Putamen (tissue), 1 donor: ENCODE data around the gene GMCL2.

Experiments
- DNase-seq: peaks from one replicate; pipeline ENCODE4 v3.0.0-alpha.2; 2016; ENCODE audit warnings: low spot score

Gene GMCL2

DNA sequence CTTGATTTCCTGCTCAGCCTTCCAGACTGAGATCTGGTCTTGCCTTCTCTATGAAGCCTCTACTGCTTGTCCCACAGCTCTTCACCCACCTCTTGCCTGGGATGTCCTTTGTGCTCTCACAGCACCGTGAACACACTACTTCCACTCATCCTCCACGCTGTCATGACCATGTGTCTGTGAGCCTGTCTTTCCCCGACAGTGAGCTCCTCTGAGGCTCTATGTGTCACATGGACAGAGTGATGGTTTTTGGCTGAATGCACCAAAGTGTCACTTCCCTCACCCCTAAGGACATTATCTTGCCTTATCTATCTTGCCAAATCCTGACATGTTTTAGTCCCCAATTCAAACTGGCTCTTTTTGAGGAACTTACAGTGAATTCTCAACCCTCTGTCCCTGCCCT, 34.1 kb upstream of the GMCL2 start:
- no peak for DNase-seq

DNA sequence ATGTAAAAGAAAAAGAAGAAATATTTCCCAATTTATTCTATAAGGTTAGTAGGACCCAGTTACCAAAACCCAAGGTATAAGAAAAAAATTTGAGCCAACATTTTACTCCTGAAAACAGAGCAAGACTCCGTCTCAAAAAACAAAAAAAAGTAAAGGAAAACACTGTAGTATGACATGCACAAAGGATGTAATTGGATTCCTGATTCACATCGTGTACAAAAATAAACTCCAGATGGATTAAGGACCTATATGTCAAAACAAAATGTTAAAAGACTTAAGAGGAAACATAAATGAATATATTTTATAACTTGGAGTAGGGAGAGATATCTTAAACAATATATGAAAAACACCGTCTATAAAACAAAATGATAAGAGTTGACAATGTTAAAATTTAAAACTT, 31.7 kb upstream of the GMCL2 start:
- DNase-seq = no peak

DNA sequence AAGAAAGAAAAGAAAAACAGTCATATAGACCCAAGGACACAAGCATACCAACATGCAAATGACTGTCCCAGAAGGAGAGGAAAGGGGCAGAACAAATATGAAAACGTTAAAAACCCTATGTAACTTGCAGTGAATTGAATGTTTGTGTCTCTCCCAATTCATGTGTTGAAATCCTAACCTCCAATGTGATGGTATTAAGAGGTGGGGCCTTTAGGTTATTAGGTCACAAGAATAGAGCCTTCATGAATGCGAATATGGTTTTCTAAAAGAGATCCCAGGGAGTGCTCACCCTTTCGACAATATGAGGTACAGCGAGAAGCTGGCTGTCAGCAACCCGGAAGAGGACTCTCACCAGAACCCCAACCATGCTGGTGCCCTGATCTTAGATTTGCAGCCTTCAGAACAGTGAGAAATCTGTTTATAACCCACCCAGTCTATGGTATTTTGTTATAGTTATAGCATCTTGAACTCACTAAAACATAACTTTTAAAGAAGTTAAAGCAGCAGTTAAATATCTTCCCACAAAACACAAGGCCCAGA, 31.1 kb upstream of the GMCL2 start:
- no peak for DNase-seq

DNA sequence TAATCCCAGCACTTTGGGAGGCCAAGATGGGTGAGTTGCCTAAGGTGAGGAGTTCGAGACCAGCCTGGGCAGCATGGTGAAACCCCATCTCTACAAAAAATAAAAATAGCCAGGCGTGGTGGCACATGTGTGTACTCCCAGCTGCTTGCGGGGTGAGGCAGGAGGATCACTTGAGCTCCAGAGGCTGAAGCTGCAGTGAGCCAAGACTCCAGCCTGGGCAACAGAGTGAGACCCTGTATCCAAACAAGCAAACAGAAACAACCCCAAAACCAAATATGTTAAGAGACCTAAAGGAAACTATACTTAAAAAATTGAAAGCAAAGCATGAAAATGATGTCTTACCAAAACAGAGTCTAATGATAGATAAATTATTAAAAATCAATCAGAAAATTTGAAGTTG, 29.6 kb upstream of the GMCL2 start:
- DNase-seq = no peak

DNA sequence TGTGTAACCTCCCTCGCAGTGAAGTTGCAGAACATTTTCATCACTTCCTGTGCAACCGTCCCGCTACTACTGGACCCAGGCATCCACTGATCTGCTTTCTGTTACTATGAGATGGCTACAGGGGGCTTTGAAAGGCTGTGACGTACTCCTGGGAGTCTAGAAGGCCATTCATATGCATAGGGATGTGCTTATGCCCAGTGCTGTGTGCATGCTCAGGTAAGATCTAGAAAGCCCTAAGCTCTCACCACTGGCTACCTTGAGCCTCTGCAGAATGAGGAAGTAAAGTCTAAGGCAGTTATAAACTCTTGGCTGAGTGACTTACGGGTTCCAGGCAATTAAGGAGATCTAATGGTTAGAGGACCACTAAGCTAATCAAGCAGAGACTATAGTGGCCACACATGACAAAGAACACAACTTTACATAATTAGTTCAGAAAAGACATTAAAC, 28.9 kb upstream of the GMCL2 start:
- DNase-seq = no peak

DNA sequence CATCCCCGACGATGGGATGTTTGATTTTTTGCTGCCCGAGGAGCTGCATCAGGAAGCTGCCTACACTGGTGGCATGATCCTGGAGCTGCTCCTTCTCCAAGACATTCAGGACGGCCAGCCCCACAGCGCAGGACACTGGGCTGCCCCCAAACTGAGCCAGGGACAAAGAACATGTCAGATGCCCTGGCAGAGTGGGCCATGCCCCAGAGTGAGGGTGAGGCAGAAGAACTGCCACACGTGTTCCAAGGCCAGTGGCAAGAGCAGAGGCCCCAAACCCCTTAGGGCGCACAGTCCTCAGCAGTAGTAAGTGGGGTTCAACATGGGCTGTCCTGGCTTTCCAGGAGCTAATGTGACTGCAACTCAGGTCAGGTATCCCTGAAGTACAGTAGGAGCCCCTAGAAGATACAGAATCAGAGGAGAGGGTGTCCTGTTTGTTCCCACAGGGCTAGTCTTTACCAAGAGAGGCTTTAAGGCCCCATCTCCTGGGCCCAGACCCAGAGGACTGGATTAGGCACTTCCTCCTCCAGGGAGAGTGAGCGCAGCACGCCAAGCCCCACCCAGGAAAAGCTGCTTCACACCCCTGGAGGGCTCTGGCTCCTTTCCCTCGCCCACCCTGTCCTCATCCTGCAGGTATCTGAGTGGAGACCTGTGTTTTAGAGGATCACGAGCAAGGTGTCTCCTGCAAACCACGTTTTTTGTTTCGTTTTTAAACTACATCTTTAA, 28.3 kb upstream of the GMCL2 start:
- DNase-seq = no peak

DNA sequence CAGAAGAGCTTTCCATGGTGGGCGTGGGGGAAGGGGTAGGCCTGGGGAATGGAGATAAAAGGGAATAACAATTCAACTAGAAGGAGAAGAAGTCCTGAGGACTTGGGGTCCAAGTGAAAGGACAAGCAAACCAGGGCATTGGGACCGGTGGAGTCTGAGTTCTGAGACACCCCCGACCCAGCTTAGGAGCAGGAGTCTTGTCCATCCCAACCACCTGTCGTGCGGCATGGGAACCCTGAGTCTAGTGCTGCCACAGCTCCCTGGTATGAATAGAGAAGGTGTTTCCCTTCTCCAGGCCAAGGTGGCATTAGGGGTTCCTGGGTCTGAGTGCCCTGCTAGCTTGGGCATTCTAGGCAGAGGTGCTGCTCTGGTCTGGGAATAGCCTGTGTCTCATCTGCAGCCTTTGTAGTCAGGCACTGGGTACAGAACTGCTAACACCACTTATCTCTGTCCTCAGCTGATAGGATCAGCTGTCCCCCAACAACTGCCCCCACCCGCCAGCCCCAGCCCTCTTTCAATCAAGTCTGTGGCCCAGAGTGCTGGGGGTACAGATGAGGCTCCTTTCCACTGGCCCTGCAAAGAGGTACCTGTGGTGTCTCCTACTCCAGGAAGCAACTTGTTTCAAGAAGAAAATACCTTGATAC, 27.1 kb upstream of the GMCL2 start:
- DNase-seq = no peak

DNA sequence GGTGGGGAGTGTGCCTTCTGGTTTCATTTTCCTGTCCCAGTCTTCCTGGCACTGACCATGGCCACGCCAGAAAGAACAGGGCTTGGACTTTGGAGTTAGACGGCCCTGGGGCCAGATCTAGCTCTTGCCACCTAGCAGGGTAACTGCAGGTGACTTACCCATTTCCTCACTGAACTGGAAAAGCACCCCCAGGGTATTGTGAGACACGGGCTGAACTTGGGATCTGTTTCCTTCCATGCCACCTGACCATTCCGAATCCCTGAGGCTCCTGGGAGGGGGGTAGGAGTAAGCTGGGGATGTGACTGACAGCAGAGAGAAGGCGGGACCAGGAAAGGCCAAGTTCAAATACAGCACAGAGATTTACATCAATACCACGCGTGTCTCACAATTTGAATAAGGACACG, 26.6 kb upstream of the GMCL2 start:
- no peak for DNase-seq

DNA sequence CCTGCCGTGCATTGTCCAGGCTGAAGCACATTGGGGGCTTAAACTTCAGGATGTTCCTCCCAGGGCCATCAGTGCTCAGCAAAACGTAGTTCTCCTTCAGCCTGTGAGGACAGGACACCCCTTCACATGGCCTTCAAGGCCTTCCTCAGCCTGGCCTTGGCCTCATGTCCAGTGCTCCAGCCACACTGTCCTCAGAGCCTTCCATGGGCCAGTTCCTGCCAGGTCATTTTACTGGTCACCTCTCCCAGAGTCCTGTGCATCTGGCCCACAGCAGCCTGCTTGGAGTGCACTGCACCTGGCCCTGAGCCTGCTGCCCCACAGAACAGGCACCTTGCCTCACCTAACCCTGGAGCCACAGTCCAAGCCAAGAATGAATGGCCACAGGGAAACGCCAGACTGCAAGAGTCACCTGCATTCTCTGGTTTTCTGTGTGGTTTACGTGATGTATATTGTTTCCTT, 25.9 kb upstream of the GMCL2 start:
- no peak for DNase-seq

DNA sequence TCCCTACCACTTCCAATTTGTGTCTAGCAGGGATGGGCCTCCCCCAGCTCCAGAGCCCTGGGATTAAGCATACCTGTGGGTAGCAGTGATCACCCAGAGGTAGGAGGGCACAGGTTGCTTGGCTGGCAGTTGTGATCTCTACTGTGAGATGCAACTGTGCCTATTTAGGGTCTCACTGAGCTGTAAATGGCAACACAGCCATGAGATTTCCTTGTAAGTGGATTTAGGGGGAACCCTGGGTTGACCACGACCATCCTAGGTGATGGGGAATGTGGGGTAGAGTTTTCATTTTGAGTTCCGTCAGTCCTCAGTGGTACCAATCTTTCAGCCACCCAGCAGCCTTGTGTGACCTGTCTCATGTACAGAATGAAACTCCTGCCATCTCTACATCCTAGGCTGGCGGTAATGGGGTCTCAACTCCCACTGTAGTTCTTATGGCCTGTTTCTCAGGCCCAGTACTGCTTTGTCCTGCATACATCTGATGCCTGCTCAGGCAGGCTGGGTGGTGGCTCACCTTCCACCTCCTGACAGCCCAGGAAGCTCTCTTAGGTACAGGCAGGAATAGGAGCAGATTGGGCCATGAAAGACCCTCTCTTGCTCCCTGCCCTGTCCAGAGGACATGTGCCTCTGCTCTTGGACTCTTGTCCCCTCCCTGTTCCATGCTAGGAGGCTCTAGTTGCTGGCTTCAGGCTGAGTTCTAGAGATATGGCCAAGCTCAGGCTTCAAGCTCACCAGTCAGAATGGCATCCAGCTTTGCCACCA, 25.3 kb upstream of the GMCL2 start:
- DNase-seq = no peak

DNA sequence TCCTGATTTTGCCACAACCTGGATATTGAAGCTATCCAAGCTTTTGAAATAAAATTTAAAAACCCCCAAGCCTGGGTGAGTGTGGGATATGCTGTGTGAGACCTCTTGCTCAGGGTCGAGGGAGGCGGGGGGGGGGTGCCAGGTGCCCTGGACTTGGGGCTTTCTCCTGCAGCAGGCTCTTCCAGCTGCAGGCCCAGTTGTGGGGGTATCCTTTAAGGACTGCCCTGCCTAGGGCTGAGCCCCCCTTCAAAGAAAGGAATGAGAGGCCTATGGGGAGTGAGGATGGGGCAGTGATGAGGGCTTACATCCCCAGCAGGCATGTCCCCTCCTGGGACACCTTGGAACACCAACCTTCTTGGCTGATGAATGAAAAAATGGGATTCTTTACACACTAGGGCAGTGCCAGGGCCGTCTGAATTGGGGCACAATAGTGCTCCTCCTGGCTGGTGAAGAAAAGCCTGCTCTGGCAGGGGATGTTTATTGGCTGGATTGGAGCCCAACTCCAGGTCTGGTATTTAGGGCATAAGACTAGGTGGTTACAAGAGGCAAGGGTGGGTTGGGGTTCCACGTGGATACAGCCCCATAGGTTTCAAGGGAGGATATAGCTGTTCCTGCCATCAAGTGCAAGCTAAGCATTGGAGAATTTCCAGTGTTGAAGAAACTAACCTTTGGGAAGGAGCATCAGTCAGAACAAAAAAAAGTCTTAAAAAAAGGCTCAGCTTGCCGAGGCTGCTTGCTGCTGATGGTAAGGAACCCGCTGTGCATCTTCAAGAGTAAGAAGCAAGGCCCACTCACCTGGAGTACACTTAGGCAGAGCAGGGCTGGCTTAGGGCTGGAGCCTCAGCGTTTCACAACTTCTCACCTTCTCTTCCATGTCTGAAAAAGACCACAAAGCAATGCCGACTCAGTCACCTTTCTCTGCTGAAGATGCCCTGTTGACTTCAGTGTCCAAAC, 24.2 kb upstream of the GMCL2 start:
- DNase-seq = no peak

DNA sequence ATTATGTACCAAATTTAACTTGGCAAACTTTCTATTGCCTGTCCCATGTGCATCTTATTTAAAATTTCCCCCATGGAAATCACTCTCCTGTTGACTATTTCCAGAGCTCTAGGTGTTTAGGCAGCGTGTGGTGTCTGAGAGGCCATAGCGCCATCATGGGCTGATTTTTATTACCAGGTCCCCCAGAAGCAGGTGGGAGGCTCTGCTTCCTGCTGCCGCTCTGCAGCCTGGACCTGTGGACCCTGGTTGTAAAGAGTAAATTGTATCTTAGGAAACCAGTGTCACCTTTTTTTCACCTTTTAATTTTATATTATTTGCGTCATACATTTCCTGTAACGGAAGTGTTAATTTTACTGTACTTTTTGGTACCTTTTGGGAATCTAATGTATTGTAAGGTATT, 23.5 kb upstream of the GMCL2 start:
- no peak for DNase-seq

DNA sequence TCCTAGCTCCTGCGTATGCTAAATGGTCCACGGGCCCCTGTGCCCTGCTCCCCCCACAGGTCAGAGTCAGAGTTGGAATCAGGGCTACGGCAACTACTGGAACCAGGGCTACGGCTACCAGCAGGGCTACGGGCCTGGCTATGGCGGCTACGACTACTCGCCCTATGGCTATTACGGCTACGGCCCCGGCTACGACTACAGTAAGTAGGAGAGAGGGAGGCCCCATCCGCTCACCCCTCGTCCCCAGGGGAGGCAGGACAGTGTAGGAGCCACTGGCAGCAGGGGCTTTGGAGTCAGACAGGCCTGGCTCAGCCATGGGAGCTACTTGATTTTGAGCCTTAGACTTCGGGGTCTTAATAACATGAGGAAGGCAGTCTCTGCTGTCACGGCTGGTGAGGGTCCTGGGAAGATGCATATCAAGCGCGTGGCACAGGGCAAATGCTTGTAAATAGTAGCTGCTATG, 22.9 kb upstream of the GMCL2 start:
- no peak for DNase-seq

DNA sequence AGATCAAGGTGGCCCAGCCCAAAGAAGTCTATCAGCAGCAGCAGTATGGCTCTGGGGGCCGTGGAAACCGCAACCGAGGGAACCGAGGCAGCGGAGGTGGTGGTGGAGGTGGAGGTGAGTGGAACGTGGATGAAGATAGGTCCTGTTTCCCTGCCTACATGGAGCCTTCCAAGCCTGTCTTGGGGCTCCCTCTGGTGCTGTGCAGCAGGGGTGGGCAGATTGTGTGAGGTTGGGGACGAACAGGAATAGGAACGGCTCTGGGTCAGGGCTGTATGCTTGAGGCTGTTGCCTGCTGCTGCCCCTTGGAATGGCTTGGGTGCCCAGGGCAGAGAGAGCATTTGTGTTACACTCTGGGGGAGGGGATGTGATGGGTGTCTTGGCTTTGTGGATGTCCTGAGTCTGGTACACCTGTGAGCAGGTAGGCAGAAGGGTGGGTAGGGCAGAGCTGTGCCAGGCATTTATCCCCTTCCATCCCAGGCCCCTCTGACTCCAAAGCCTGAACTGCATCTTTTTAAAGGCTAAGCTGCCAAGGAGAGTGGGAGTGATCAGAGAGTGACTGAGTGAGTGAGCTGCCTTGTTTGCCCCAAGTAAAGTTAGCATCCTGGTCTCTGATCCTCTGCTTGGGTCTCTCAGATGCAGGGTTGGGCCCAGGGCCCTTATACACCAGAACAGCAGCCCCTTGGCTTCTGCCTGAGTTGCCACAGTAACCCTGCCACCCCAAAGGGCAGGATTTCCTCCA, 22.3 kb upstream of the GMCL2 start:
- no peak for DNase-seq

DNA sequence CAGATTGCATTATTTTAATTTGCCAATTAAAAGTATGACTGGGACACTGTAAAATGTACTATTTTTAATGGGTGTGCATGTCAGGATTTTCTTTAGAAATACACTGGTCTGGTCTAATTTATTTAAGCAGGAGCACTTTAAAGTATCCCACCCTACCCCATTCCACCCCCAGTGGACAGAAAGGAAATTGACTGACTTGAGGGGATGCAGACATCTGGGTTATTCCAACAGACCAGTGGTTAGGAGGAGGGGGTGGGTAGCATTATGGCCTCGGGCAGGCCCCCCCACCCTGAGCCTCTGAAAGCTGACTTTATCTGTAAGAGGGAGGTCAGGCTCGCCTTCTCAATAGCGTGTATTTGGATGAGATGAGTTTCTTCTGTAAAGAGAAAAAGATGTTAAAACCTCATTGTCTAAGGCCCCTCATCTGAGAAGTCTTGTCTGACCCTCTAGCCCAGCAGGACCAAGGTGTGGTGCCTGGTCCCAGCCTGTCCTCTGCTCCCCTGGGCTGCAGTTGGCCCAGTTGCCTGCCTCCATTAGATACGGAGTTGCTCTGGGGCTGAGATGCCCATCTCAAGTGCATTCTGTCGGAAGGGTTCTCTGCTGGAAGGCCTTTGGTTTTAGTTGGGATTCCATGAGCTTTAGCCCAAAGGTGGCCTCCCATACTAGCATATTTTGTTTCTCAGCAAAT, 21.5 kb upstream of the GMCL2 start:
- no peak for DNase-seq

DNA sequence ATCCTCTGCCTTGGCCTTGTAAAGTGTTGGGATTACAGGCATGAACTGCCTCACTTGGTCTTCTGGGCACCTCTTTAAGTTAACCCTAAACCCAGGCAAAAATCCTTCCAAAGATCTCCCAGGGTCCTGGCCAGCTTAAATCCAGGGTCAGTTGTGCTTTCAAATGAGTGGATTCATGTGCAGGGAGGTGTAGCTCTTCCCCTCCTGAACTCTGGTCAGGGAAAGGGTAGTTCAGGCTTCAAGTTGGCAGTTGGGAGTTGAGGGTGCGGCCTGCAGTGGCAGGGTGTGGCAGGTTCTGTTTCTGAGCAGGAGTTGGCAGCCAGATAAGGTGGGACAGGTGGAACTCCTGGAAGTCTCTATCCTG, 20.7 kb upstream of the GMCL2 start:
- DNase-seq = no peak

DNA sequence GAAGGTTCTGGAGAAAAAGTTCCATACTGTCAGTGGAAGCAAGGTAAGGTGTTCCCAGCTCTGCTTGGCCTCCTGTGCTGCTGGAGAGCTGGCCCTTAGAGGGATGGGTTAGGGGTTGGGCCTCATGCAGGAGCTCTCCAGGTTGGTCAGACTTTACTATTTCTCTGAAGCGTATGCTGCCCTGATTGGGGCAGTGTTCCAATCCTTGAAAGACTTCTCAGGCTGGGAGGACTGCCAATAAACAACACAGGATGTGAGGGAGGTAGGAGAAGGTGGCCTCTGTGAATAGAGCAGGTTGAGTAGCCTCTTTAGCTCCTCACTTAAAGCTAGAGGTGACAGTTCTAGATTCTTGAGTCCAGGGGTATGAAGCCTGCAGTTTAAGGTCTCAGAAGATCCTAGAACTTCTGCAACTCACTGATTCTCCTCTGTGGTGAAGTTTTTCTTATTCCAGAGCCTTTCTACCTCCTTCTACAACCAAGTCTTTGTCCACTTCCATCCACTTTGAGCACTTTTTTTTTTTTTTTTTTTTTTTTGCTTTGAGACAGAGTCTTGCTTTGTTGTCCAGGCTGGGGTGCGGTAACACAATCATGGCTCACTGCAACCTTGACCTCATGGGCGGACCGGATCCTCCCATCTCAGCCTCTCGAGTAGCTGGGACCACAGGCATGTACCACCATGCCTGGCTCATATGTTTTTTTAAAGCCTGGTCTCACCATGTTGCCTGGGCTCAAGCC, 20.2 kb upstream of the GMCL2 start:
- DNase-seq = no peak

DNA sequence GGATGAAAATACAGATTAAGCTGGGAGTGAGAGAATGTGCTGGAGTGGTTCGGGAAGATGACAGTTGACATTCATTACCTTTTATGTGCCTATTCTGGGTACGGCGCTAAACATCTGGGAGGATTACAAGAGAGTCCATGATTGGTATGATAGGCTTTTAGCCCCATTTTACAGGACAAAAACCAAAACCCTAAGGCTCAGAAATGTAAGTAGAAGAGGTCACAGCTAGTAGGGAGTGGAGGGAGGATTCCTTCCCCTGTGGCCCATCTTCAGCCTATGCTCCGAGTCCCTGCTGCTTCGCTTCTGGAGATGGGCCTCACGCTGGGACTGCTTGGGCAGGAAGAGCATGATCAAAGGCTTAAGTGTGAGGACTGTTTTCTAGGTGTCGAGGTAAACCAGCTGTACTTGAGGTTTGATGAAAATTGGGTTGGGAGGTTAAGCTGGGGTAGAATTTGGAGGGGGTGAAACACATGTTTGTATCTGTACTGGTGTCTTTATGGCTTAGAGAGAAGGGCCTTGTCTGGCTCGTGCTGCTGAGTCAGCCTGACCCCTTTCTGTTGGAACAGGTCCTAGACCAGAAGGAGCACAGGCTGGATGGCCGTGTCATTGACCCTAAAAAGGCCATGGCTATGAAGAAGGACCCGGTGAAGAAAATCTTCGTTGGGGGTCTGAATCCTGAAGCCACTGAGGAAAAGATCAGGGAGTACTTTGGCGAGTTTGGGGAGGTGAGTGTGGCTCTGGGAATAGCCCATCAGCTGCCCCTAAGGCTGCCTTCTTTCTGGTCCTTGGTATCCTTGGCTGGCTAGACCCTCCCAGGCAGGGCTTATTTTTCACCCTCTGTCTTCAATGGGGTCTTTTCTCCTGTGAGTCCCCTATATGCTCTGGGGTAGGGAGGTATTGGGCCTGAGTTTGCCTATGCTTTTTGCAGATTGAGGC, 19.3 kb upstream of the GMCL2 start:
- DNase-seq = no peak

DNA sequence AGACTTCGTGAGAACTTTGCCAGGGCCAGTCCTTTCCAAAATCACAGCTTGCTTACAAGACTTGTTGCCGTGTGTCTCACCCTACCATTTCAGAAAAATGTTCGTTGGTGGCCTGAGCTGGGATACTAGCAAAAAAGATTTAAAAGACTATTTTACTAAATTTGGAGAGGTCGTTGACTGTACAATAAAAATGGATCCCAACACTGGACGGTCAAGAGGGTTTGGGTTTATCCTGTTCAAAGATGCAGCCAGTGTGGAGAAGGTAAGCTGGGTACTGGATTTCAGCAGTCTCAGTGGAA, 18.5 kb upstream of the GMCL2 start:
- DNase-seq = no peak
